ENCODE data around the gene USP34.

GRCh38 chr2:61165946-61166345 lies 304.9 kb downstream of the USP34 start:
- TF ChIP-seq CTCF (IDR thresholded peaks at IDR 0.05; ENCODE audit: low read length) (no peak), EZH2 (optimal IDR thresholded peaks at IDR 0.05; ENCODE audit: low read depth, low read length) (no peak), EZH2phosphoT487 (IDR thresholded peaks at IDR 0.05; ENCODE audit: low read length) (no peak)

Measured in MM.1S (cell line).